LNCAP (cell line): Measurements from ENCODE around the gene POLD4.

Experiments used
- CTCF ChIP-seq: fragments of 450-650 bp; IDR thresholded peaks from 2 replicates; pipeline ENCODE4 v1.5.1; 2017; ENCODE audit warnings: mild to moderate bottlenecking

The POLD4 gene

GRCh38 chr11:67397536-67397935 lies 44.2 kb upstream of the POLD4 start:
- no peak for TF ChIP-seq CTCF

- no peak for TF ChIP-seq CTCF
Observed at GRCh38 chr11:67396587-67397389, 43.4 kb upstream of the POLD4 start.

- no peak for TF ChIP-seq CTCF
Observed at GRCh38 chr11:67396259-67396581, 42.9 kb upstream of the POLD4 start.

- TF ChIP-seq CTCF: no peak
Observed at GRCh38 chr11:67395555-67396258, 42.4 kb upstream of the POLD4 start.

GRCh38 chr11:67393990-67394389 lies 40.6 kb upstream of the POLD4 start:
- TF ChIP-seq CTCF: no peak

- no peak for TF ChIP-seq CTCF
Observed at GRCh38 chr11:67393437-67393836, 40.1 kb upstream of the POLD4 start.

GRCh38 chr11:67392183-67392715 lies 38.9 kb upstream of the POLD4 start:
- no peak for TF ChIP-seq CTCF
